DMS153 (cell line): ENCODE results near the gene PAQR8.
"Not testable (repeated sequence)": the region's sequence is repeated elsewhere in the genome, so short reads cannot be mapped to it uniquely, and the experiment has no call there.

ENCODE experiments used
- DNase-seq: peaks from one replicate; lab custom pipeline; 2025; lab: John Stamatoyannopoulos, UW

The PAQR8 gene

DNA sequence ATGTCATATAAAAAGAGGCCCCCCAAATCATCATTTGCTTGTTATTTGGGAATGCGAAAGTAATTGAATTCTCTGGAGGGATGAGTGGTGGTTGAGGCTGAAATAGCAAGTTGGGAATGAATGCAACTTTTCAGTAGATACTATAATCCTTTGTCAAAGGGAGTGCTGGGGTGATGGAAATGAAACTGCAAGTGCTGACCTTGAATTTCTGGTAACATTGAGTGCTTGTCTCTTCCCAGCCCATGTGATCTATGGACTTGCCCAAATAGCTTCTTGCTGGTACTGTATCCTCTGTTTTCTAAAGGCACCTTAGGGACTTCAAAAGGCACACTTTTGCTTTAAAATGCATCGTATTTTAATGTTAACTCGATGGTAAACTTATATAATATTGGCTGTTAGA is 14.8 kb downstream of the PAQR8 start:
- DNase-seq, result no peak

DNA sequence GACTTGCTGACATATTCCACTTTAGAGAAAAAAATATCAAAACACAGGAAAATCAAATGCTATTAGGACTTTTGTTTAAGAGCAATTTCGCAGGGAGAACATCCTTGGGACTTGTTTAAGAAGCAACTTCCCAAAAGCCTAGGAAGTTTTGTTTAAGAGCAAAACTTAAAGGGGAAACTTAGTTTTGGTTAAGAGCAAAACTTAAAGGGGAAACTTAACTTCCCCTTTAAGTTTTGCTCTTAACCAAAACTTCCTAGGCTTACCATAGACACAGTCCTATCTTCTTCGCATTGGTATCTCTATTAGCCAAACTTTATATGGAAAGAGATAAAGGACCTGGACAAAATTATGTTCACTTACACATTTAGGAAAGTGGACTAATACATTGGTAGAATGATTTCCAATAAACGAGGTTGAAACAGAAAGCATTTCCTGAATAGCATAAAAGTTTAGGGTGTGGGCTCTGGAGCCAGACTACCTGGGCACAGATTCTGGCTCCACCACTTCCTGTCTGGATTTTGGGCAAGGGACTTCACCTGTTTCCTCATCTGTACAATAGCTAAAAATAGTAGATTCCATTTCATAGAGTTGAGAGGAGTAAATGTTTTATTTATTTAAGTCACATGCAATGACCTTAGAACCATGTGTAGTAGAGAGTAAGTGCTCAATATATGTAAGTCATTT is 15.7 kb downstream of the PAQR8 start:
- DNase-seq, result no peak

DNA sequence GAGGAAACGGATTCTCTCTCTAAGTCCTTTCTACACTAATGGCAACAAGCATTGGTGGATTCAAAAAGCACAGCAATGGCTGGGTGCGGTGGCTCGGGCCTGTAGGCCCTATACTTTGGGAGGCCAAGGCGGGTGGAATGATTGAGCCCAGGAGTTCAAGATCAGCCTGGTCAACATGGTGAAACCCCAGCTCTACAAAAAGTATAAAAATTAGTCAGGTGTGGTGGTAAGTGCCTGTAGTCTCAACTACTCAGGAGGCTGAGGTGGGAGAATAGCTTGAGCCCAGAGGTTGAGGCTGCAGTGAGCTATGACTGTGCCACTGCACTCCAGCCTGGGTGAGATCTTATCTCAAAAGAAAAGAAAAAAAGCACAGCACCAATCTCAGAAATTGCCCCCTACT is 19.3 kb downstream of the PAQR8 start:
- DNase-seq, result no peak

DNA sequence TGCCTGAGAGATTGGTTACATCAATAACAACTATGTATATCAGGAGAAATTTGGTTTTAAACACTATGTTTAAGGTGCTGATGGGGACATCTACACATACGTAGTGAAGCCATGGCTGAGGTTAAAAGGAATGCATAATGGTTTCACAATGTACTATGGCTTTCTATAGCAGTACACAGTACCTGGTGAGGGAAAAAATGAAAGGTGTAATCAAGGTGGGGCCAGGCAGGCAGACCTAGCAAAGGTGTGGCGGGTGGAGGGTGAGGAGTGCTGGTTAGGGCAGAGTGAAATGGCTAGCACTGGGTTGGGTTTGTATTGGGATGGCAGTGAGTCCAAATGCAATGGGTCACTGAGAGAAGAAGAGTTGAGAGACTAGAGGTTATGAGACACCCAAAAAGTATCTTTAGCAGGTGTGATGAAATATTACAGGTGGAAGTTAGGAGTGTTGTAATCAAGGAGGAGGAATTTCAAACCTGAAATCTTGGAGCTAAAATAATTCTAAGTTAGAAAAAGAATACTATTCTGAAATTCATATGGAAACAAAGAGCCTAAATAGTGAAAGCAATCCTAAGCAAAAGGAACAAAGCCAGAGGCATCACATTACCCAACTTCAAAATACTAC is 22.3 kb downstream of the PAQR8 start:
- DNase-seq, result no peak

DNA sequence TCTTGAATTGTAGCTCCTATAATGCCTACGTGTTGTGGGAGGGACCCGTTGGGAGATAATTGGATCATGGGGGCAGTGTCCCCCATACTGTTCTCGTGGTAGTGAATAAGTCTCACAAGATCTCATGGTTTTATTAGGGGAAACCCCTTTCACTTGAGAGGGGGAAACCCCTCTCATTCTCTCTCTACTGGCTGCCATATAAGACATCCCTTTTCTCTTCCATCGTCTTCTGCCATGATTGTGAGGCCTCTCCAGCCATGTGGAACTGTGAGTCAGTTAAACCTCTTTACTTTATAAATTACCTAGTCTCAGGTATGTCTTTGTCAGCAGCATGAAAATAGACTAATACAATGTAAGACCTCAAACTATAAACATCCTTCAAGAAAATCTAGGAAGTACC is 23.1 kb downstream of the PAQR8 start:
- no peak for DNase-seq

DNA sequence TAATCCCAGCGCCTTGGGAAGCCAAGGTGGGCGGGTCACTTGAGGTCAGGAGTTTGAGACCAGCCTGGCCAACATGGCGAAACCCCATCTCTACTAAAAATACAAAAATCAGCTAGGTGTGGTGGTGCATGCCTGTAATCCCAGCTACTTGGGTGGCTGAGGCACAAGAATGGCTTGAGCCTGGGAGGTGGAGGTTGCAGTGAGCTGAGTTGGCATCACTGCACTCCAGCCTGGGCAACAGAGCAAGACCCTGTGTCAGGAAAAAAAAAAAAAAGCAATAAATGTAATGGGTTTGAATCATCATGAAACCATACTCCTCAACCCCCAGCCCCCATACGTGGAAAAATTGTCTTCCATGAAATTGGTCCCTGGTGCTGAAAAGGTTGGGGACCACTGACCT is 26.2 kb downstream of the PAQR8 start:
- DNase-seq, result not testable (repeated sequence)

DNA sequence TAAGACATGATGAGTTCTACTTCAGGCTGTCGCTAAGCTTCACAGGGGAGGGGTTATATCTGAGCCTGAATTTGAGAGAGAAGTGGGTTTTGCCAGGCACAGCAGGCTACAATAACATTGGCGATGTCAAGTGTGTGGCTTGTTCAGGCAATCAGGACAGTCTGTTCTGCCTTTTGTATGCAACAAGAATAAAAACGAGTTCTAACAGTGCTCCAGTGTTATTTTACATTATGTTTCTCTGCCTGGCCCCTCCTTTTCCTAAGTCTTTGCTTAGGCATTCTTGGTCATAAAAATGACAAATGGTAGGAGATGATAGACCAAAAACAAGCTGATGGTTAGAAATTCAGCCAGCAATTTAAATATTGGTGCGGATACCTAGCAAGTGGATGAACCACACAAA is 26.8 kb downstream of the PAQR8 start:
- DNase-seq, result no peak

DNA sequence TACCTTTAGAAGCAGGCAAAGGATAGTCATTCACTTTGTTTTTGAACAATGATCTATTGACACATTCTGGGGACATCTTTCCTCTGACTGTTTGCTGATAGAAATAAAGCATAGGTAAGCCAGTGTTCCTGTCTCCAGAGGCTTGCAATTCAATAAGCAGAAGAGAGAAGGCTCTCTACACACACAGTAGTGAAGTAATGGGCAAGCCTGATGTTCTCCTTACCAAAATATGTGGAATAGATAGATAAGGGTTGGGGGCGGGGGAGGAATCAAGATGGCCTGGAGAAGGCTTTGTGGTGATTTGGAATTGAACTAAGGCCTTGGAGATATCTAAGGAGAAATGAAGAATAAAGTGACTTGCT is 27.3 kb downstream of the PAQR8 start:
- DNase-seq, result no peak

DNA sequence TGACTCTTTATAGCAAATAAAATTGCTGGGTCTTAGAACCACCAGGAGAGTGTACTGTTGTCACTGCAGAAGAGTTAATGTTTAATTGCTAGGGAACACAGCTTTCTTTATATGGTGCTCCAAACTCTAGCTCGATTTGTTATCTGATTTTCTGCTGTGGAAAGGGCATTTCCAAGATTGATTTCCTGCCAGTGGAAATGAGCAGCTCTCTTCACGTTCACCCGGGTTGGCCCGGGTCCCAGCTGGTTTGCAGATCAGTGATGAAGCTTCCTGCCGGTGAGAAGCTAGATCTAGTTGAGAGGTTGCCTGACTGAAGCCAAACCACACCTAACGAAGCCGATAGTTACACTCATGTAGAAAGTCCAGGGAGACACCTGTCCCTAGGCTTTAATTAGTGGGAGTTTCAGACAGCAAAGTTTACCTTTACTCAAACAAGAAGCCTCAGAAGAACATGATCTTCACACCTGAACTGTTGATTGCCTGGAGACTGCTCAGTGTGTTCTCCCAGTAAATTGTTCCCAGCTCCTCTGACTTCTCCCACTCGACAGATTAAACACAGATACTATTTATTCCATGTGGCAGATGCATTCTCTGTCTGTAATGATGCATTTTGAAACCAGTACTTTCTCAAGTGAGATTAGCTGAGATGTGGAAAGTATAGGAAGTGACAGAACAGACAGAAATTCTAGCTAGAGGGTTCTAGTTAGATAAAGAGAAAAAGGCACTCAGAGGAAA is 27.8 kb downstream of the PAQR8 start:
- DNase-seq, result peak; percentile 62

DNA sequence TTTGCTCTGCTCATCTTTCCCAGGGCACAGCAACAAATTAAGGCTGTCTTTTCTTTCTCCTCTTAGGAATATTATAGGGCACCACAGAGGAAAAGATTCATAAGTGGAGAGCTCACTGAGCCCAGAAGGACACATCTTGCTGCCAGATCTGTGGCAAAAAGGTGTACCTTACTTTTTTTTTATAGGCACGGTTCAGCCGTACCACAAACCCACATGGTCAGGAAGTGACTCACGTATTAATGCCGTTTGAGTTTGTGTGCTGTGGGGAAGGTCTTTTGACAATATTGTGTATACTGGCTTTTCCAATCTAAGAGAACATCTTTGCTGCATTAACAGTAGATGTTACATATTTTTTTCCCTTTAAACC is 28.4 kb downstream of the PAQR8 start:
- peak; percentile 17 for DNase-seq

DNA sequence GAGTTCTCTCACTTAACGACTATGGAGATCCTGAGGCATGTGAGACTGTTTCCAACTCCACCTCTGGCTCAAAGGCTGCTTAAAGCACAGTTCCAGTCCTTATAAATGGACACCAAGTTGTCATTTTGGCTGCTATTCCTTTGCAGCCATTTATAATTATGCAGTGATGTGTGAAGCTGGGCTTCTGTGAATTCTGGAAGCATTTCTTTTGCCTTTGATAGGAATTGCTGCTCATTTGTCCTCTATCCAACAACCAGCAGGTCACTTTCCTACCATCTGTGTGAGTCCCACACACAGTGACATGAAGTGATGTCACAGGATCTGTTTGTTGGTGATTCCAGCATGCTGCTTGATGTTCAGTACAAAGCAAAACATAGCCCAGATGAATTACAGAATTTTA is 29.6 kb downstream of the PAQR8 start:
- DNase-seq, result no peak

DNA sequence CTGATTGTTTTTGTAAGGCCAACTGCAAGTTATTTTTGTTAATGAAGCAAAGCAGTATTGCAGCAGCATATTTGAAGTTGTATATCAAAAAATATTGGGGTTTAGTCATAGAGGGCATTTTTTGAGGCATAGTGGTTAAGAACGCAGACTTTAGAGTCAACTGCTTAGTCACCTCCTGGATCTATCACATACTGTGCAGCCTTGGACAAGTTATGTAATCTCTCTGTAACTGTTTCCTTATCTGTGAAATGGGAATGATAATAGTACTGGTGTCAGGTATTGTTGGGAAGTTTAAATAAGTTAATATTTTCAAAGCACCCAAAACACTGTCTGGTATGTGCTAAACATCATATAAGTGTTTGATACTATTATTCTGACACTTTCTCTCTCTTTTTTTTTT is 31.0 kb downstream of the PAQR8 start:
- no peak for DNase-seq

DNA sequence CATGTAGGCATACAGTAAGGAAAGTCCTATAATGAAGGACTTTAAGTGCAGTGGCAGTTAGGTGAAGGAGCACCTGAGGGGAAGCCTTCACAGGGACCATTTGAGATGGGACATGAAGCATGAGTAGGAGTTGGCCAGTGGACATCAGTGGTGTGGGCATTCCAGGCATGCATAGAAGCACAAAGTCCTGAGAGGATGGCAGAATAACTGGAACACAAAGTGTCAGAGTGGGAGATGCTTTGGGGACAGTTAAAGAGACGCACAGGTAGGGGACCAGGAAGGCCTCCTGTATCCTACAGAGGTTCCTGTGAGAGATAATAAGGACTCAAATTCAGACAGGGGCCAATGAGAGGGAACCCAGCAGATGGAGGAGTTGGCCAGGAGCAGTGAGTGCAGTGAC is 31.8 kb downstream of the PAQR8 start:
- DNase-seq, result no peak

DNA sequence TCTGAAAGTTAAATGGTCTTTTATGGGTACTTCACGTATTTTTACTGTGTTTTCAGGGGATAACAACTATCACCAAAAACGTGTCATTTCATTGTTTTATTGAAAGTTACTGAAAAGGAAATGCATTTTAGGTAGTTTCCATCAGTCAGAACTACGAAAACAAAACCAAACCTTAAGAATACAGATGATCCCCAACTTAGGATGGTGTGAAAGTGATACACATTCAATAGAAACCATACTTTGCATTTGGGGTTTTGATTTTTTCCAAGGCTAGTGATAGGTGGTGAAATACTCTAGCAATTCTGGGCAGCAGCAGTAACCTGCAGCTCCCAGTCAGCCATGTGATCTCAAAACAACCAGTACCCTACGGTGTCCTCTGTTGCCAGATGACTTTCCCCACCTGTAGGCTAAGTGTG is 32.3 kb downstream of the PAQR8 start:
- no peak for DNase-seq

DNA sequence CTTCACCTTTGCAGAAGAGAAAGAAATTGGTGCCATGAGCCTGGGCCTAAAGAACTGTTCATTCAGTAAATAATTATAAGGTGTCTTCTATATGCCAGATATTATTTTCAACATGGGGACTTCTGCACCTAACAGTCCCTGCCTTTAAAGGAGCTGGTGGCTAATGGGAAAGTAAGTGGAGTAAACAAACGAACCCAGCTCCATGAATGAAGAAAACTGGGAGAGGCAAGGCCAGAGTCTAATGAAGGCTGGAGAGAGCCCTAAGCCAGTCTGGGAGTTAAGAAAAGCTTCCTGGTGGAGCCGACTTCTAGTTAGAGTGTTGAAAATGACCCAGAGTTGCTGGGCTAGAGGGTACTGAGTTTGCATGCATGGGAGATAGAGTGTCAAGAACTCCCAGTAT is 34.0 kb downstream of the PAQR8 start:
- DNase-seq, result no peak

DNA sequence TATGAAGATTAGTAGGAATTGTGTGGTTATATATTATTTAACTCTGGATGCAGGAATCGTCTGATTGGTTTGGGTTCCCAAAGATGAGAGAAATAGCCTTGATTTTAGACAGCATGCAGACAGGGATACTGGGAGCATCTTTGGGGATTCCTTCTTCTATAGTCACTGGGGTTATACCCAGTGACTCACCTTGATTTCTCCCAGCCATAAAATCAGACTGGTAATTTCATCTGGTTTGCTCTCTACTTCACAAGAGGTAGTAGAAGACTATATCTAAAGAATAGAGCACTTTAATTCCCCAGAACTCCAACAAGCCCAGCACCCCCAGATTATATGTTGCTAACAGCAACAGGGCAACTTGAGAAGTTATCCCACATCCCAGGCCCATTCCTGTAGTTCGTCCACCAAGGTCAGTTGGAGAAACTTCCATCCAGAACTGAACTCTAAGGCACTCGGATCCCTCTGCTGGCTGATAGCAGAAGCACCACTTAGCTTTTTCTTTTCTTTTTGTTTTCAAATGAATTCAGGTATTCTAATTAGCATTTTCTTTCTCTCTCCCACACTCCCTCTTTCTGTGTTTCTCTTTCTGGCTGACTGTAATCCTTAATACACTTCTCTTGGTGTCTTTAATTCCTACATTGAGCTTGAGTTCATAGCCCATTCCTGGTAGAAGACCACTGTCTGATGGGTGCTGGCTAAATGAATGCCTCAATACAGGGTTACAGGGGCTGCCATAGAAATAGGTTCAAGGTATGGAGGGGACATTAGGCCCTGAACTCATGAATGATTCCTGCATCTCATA is 37.8 kb downstream of the PAQR8 start:
- DNase-seq, result no peak

DNA sequence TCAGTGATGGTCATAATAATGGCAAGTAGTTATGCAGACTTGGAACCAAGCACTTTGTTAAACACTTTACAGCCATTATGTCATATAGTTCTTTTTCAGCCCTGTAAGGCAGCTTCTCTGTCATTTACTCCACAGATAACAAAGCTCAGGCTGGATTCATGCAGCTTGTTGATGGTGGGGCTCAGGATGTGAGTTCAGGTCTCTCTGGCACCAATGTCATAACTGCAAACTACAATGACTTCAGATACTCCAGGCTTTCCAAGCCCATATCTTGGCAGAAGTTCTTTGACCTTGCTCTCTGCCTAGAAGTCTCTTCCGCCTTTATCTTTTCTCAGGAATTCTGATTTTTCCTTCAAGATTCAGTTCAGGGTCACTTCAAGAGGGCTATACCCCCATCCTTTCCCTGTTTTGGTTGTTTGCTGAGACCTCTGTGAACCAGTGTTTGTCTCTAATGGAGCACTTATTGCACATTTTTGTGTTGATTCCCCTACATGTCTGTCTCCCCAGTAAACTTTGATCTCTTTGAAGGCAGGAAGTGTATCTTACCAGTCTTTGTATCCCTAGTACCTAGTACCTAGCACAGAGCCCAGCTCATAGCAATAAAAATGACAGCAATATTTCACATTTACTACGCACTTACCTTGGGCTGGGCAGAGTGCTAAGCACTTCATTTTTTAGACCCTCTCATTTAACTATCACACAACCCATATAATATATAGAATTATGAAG is 38.5 kb downstream of the PAQR8 start:
- DNase-seq, result no peak

DNA sequence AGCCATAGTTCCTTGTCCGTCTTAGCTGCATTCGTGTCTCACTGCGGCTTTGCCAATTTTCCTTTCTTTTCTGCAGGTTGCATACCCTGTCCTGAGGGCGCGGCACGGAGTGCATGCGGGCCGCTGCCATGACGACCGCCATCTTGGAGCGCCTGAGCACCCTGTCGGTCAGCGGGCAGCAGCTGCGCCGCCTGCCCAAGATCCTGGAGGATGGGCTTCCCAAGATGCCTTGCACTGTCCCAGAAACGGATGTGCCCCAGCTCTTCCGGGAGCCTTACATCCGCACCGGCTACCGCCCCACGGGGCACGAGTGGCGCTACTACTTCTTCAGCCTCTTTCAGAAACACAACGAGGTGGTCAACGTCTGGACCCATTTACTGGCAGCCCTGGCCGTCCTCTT is 41.1 kb downstream of the PAQR8 start:
- no peak for DNase-seq

DNA sequence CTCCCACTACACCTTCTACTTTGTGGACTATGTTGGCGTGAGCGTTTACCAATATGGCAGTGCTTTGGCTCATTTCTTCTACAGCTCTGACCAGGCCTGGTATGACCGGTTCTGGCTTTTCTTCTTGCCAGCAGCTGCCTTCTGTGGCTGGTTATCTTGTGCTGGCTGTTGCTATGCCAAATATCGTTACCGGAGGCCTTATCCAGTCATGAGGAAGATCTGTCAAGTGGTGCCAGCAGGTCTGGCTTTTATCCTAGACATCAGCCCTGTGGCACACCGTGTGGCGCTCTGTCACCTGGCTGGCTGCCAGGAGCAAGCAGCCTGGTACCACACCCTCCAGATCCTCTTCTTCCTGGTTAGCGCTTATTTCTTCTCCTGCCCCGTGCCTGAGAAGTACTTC is 41.7 kb downstream of the PAQR8 start:
- DNase-seq, result peak; percentile 89

DNA sequence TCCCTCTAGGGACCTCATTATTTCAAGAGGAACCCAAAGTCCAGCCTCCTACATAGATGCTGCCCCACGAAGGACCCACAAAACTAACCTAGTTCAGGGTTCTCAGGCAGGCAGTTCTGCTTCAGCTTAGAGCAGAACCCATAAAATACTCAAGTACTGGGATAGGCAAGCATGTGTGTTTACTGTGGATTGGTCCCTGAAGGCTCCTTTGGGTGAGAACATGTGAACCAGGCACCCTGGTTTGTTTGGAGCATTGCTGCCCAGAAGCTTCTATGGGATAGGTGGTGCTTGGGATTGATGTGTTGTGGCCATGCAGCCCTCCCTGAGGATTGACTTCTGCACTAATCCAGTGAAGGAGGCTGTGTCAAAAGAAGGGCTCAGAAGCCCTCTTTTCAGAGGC is 43.3 kb downstream of the PAQR8 start:
- DNase-seq, result no peak

DNA sequence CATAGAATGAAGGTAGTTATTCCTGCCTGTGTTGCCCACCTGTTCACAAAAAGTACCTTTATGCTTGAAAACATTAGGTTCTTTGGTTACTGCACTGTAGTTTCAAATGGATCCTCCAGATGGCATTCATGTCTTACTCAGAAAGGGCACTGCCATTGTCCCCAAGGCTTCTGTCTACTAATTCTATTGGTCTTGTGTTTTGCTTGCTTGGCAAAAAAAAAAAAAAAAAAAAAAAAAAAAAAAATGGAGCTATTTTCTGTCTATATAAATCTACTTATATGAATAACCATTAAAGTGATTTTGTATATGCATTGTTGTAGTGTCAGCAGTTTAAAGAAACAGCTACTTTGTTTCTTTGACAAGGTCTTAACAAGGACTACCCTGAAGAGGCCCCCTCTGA is 45.5 kb downstream of the PAQR8 start:
- peak; percentile 60 for DNase-seq

DNA sequence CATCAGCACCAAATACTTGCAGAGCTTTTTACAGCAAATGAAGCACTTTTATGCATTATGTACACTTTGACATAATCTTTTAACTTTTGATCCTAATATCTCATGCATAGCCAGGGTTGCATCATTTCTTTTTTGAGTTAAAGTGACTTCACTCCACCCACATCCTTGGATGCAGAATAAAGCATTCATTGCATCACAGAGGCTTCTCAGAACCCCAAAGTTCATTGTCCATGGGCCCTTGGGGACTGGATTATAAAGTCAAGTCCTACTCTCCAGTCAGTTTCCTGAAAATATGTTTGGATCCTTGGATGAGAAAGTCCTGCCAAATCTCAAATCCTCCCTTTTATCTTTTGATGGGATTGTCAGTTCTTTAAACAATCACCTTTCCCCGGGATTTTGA is 47.5 kb downstream of the PAQR8 start:
- no peak for DNase-seq
